Memory B cell (primary cell): Measurements from ENCODE around the gene CD7.
A peak's percentile ranks its signal among the peaks of the same experiment; 100 is the strongest.

Source experiments
- ATAC-seq: fragments of 150-1000 bp; cut with Tn5 transposase; 2 replicates; pipeline ENCODE4 v1.10.0; 2021; ENCODE audit warnings: low read depth, mild to moderate bottlenecking, moderate library complexity
- DNase-seq, 2 donors: peaks; one replicate each; pipeline ENCODE4 v3.0.0; 2022; ENCODE audit warnings: low spot score in 2 of 2
- H3K27ac Mint-ChIP-seq: one replicate; pipeline ENCODE4 v1.8.0; 2022; ENCODE audit warnings: mild to moderate bottlenecking, moderate library complexity, mixed read lengths
- H3K27me3 Mint-ChIP-seq: one replicate; pipeline ENCODE4 v1.8.0; 2022; ENCODE audit warnings: mixed read lengths
- H3K36me3 Mint-ChIP-seq: one replicate; pipeline ENCODE4 v1.8.0; 2022; ENCODE audit warnings: mild to moderate bottlenecking, mixed read lengths
- H3K4me1 Mint-ChIP-seq: one replicate; pipeline ENCODE4 v1.8.0; 2022; ENCODE audit warnings: mixed read lengths
- H3K4me3 Mint-ChIP-seq: one replicate; pipeline ENCODE4 v1.8.0; 2022; ENCODE audit warnings: mild to moderate bottlenecking, moderate library complexity, mixed read lengths
- H3K9me3 Mint-ChIP-seq: one replicate; pipeline ENCODE4 v1.8.0; 2022; ENCODE audit warnings: mixed read lengths

The CD7 gene

GRCh38 chr17:82281502-82282238 is 35.7 kb downstream of the CD7 start:
- Mint-ChIP-seq H3K4me1 (peaks cover 10% of the 10 kb centered on the region), H3K9me3 (no peaks in the 10 kb centered on the region), H3K4me3 (no peak overlapping the region), H3K36me3 (no peaks in the 10 kb centered on the region), H3K27ac (no peak overlapping the region), H3K27me3 (peaks cover 12% of the 10 kb centered on the region)
- no peak for DNase-seq
- ATAC-seq: no peak

GRCh38 chr17:82281076-82281475 is 36.3 kb downstream of the CD7 start:
- H3K4me3 Mint-ChIP-seq: no peak overlapping the region
- ATAC-seq: no peak
- H3K36me3 Mint-ChIP-seq: no peaks in the 10 kb centered on the region
- H3K4me1 Mint-ChIP-seq: peaks cover 7% of the 10 kb centered on the region
- peaks cover 13% of the 10 kb centered on the region for H3K27me3 Mint-ChIP-seq
- no peak overlapping the region for H3K27ac Mint-ChIP-seq
- H3K9me3 Mint-ChIP-seq: no peaks in the 10 kb centered on the region
- no peak for DNase-seq

- H3K4me3 Mint-ChIP-seq: no peak overlapping the region
These were observed 36.9 kb downstream of the CD7 start for GRCh38 chr17:82280537-82280936.

GRCh38 chr17:82278786-82279391 is 38.5 kb downstream of the CD7 start:
- Mint-ChIP-seq H3K9me3 (no peaks in the 10 kb centered on the region), H3K4me1 (peaks cover 13% of the 10 kb centered on the region), H3K36me3 (no peaks in the 10 kb centered on the region), H3K27me3 (peaks cover 16% of the 10 kb centered on the region), H3K4me3 (no peak overlapping the region), H3K27ac (no peak overlapping the region)
- DNase-seq: no peak
- ATAC-seq: no peak

More at GRCh38 chr17:82280537-82280936, 36.9 kb downstream of the CD7 start:
- ATAC-seq: no peak
- no peak for DNase-seq
- no peaks in the 10 kb centered on the region for H3K9me3 Mint-ChIP-seq
- H3K4me1 Mint-ChIP-seq: peaks cover 7% of the 10 kb centered on the region
- no peak overlapping the region for H3K27ac Mint-ChIP-seq
- peaks cover 13% of the 10 kb centered on the region for H3K27me3 Mint-ChIP-seq
- H3K36me3 Mint-ChIP-seq: no peaks in the 10 kb centered on the region

GRCh38 chr17:82278308-82278707 is 39.1 kb downstream of the CD7 start:
- Mint-ChIP-seq H3K9me3 (no peaks in the 10 kb centered on the region), H3K27ac (no peak overlapping the region), H3K4me3 (no peak overlapping the region), H3K4me1 (peaks cover 13% of the 10 kb centered on the region), H3K27me3 (peaks cover 16% of the 10 kb centered on the region), H3K36me3 (peaks cover 2% of the 10 kb centered on the region)
- no peak for DNase-seq
- ATAC-seq: no peak

- no peaks in the 10 kb centered on the region for H3K9me3 Mint-ChIP-seq
- DNase-seq: no peak
- no peak for ATAC-seq
- no peak overlapping the region for H3K4me3 Mint-ChIP-seq
- peaks cover 2% of the 10 kb centered on the region for H3K36me3 Mint-ChIP-seq
- no peak overlapping the region for H3K27ac Mint-ChIP-seq
- H3K4me1 Mint-ChIP-seq: peaks cover 13% of the 10 kb centered on the region
- H3K27me3 Mint-ChIP-seq: peaks cover 16% of the 10 kb centered on the region
These were observed 39.6 kb downstream of the CD7 start for GRCh38 chr17:82277851-82278250.

- no peak overlapping the region for H3K4me3 Mint-ChIP-seq
- peaks cover 5% of the 10 kb centered on the region for H3K36me3 Mint-ChIP-seq
- no peak overlapping the region for H3K27ac Mint-ChIP-seq
- peaks cover 17% of the 10 kb centered on the region for H3K4me1 Mint-ChIP-seq
- H3K27me3 Mint-ChIP-seq: peaks cover 16% of the 10 kb centered on the region
- DNase-seq (no peak), ATAC-seq (no peak)
- H3K9me3 Mint-ChIP-seq: no peaks in the 10 kb centered on the region
These were observed 40.5 kb downstream of the CD7 start for GRCh38 chr17:82276938-82277337.

GRCh38 chr17:82275326-82275725 is 42.1 kb downstream of the CD7 start:
- H3K4me1 Mint-ChIP-seq: peaks cover 19% of the 10 kb centered on the region
- H3K27ac Mint-ChIP-seq: no peak overlapping the region
- H3K36me3 Mint-ChIP-seq: peaks cover 7% of the 10 kb centered on the region
- H3K4me3 Mint-ChIP-seq: no peak overlapping the region
- no peak for DNase-seq
- no peak for ATAC-seq
- peaks cover 11% of the 10 kb centered on the region for H3K27me3 Mint-ChIP-seq
- no peaks in the 10 kb centered on the region for H3K9me3 Mint-ChIP-seq

- Mint-ChIP-seq H3K4me3 (peak overlapping the region; percentile 84), H3K36me3 (peaks cover 9% of the 10 kb centered on the region), H3K4me1 (peaks cover 27% of the 10 kb centered on the region), H3K27me3 (peaks cover 11% of the 10 kb centered on the region), H3K27ac (no peak overlapping the region), H3K9me3 (no peaks in the 10 kb centered on the region)
- DNase-seq (no peak), ATAC-seq (no peak)
These were observed 43.0 kb downstream of the CD7 start for GRCh38 chr17:82274134-82275020.

GRCh38 chr17:82273327-82274133 is 43.9 kb downstream of the CD7 start, which contains the start of gene CSNK1D:
Gene CSNK1D (minus strand): TSS chr17:82273700. CDS start chr17:82273381, 319 bp downstream.
- H3K36me3 Mint-ChIP-seq: peaks cover 9% of the 10 kb centered on the region
- ATAC-seq (peak; percentile 86), DNase-seq (peak; percentile 89 to 97)
- H3K4me3 Mint-ChIP-seq: peak within 1 kb of the TSS; percentile 84
- peaks cover 32% of the 10 kb centered on the region for H3K4me1 Mint-ChIP-seq
- peaks cover 11% of the 10 kb centered on the region for H3K27me3 Mint-ChIP-seq
- peak within 1 kb of the TSS; percentile 98 for H3K27ac Mint-ChIP-seq
- H3K9me3 Mint-ChIP-seq: no peaks in the 10 kb centered on the region

- peaks cover 36% of the 10 kb centered on the region for H3K4me1 Mint-ChIP-seq
- peak in 1 of 2 donors; percentile 46 for DNase-seq
- H3K27ac Mint-ChIP-seq: peak overlapping the region; percentile 98
- peak; percentile 20 for ATAC-seq
- H3K36me3 Mint-ChIP-seq: peaks cover 9% of the 10 kb centered on the region
- H3K27me3 Mint-ChIP-seq: peaks cover 7% of the 10 kb centered on the region
- no peaks in the 10 kb centered on the region for H3K9me3 Mint-ChIP-seq
- peak overlapping the region; percentile 84 for H3K4me3 Mint-ChIP-seq
These were observed 44.7 kb downstream of the CD7 start for GRCh38 chr17:82272495-82273326.

- H3K27me3 Mint-ChIP-seq: peaks cover 4% of the 10 kb centered on the region
- peak overlapping the region; percentile 98 for H3K27ac Mint-ChIP-seq
- H3K9me3 Mint-ChIP-seq: no peaks in the 10 kb centered on the region
- peaks cover 9% of the 10 kb centered on the region for H3K36me3 Mint-ChIP-seq
- peaks cover 43% of the 10 kb centered on the region for H3K4me1 Mint-ChIP-seq
- no peak for DNase-seq
- peak overlapping the region; percentile 84 for H3K4me3 Mint-ChIP-seq
- no peak for ATAC-seq
These were observed 46.0 kb downstream of the CD7 start for GRCh38 chr17:82271401-82271800.

- peak overlapping the region; percentile 70 for H3K27ac Mint-ChIP-seq
- peaks cover 3% of the 10 kb centered on the region for H3K27me3 Mint-ChIP-seq
- peak overlapping the region; percentile 5 for H3K4me3 Mint-ChIP-seq
- H3K9me3 Mint-ChIP-seq: no peaks in the 10 kb centered on the region
- peaks cover 48% of the 10 kb centered on the region for H3K4me1 Mint-ChIP-seq
- ATAC-seq (no peak), DNase-seq (no peak)
- peaks cover 9% of the 10 kb centered on the region for H3K36me3 Mint-ChIP-seq
These were observed 46.8 kb downstream of the CD7 start for GRCh38 chr17:82270651-82271050.
